Adrenal gland (tissue), 12 donors: ENCODE results near the gene ACAN. TPM values are rescaled to one million over a fixed set of nuclear protein-coding genes. Genes with fewer than 3 reads are reported as not detected.

ENCODE experiments used
- DNase-seq, 7 donors: peaks; one replicate each; pipeline ENCODE4 v3.0.0-alpha.2; 2019 to 2020
- H3K27ac ChIP-seq, 5 donors: fragments of 200-600 bp; sonication (generic) in 4 of 5; 1 replicate in 3 of 5; 2 replicates in 2 of 5; pipeline versions ENCODE4 v1.5.1 to v1.8.0; 2016 to 2020; ENCODE audit warnings: mild to moderate bottlenecking in 1 of 5
- H3K27me3 ChIP-seq: fragments of 200-600 bp; 2 replicates; pipeline ENCODE4 v1.8.0; 2021
- H3K36me3 ChIP-seq, 2 donors: fragments of 200-600 bp; replicated peaks in 1 of 2; 1 replicate in 1 of 2; 2 replicates in 1 of 2; pipeline versions ENCODE4 v1.5.1 to v1.8.0; 2018 to 2022
- H3K4me1 ChIP-seq, 2 donors: fragments of 200-600 bp; replicated peaks in 1 of 2; 1 replicate in 1 of 2; 2 replicates in 1 of 2; pipeline versions ENCODE4 v1.5.1 to v1.8.0; 2018 to 2021
- H3K4me3 ChIP-seq, 4 donors: fragments of 200-600 bp; sonication (generic) in 3 of 4; one replicate each; pipeline ENCODE4 v1.5.1; 2016 to 2018
- H3K9me3 ChIP-seq, 3 donors: fragments of 200-600 bp; sonication (generic) in 1 of 3; replicated peaks in 1 of 3; 1 replicate in 2 of 3; 2 replicates in 1 of 3; pipeline versions ENCODE4 v1.5.1 to v1.8.0; 2016 to 2021
- POLR2A ChIP-seq, 2 donors: fragments of 450-650 bp; IDR thresholded peaks; one replicate each; pipeline ENCODE4 v1.6.1; 2017; ENCODE audit warnings: antibody characterized with exemption in 2 of 2, mild to moderate bottlenecking in 2 of 2, moderate library complexity in 1 of 2
- WGBS, 4 donors: extraction: QIAGEN DNeasy Blood & Tissue Kit in 2 of 4; methylation state at CpG; one replicate each; pipeline versions ENCODE4 v1.1.5 to v1.1.7; 2013 to 2017; 5-methylcytosine and 5-hydroxymethylcytosine counted together
- intact Hi-C, 2 donors: fragments of 100-400 bp; cut with DNase I; formaldehyde crosslinking; loops; one replicate each; pipeline versions ENCODE4 v1.14.1 to v1.15.0; 2022 to 2023
- polyA plus RNA-seq, 3 donors: library from polyadenylated mRNA; stranded (reverse); fragments of 200-250 nt in 2 of 3; fragments of 350-450 nt in 1 of 3; fragmentation: Illumina TruSeq in 1 of 3; extraction: RNeasy Lipid Tissue Mini Kit (QIAGEN cat#74804) in 1 of 3; gene quantifications; one replicate each; pipeline ENCODE4 v1.2.3, GENCODE V29; 2013 to 2014
- total RNA-seq, 9 donors: library from RNA; depleted of rRNA in 4 of 9; stranded (reverse); fragments of >200 nt in 4 of 9; fragments of 120-200 nt in 1 of 9; fragmentation: NEBNext Ultra II Directional in 1 of 9; extraction: Animal tissue kit (Norgen Biotek cat#: 25700) in 1 of 9; gene quantifications; one replicate each; pipeline versions ENCODE4 v1.1.0 to v1.2.4, GENCODE V29; 2013 to 2023
- TF ChIP-seq, protein P1 (sequence below), 6 experiments: fragments of 450-650 bp in 4 of 6; fragments of 200-600 bp in 2 of 6; sonication (generic) in 1 of 6; IDR thresholded peaks; 1 replicate in 5 of 6; 2 replicates in 1 of 6; pipeline versions ENCODE4 v1.5.1 to v1.8.0; 2016 to 2021; ENCODE audit warnings: antibody characterized with exemption in 6 of 6, mild to moderate bottlenecking in 2 of 6, moderate library complexity in 1 of 6
- donor health status: healthy with polysubstance abuse.
- donor health status: Bipolar disorder and iron deficiency.
- donor health status: DM: yes; HTN: yes; CAD: no.
- donor health status: DM: no; HTN: no; CAD: no.
- donor health status: DM: no; HTN: no; CAD: no.
- donor health status: DM: yes; HTN: yes; CAD: no.

ACAN gene
- total and polyA plus RNA-seq, 12 donors = 0.04 to 2.4 (median 0.42) TPM

GRCh38 chr15:88788036-88788435 is 15.2 kb upstream of the ACAN start:
- no peaks in the 10 kb centered on the region for H3K27me3 ChIP-seq
- H3K4me3 ChIP-seq = no peak overlapping the region
- 56 to 100% (median 74%) methylated on average over 1 to 3 of the region's 3 CpGs for WGBS, 4 donors
- no peaks in the 10 kb centered on the region for H3K36me3 ChIP-seq
- H3K4me1 ChIP-seq = no peaks in the 10 kb centered on the region
- TF ChIP-seq, protein P1, sequence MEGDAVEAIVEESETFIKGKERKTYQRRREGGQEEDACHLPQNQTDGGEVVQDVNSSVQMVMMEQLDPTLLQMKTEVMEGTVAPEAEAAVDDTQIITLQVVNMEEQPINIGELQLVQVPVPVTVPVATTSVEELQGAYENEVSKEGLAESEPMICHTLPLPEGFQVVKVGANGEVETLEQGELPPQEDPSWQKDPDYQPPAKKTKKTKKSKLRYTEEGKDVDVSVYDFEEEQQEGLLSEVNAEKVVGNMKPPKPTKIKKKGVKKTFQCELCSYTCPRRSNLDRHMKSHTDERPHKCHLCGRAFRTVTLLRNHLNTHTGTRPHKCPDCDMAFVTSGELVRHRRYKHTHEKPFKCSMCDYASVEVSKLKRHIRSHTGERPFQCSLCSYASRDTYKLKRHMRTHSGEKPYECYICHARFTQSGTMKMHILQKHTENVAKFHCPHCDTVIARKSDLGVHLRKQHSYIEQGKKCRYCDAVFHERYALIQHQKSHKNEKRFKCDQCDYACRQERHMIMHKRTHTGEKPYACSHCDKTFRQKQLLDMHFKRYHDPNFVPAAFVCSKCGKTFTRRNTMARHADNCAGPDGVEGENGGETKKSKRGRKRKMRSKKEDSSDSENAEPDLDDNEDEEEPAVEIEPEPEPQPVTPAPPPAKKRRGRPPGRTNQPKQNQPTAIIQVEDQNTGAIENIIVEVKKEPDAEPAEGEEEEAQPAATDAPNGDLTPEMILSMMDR (IDR thresholded peaks at IDR 0.05) = no peak
- no peak for TF ChIP-seq POLR2A (IDR thresholded peaks at IDR 0.05)
- H3K27ac ChIP-seq = no peak overlapping the region
- no peak for DNase-seq
- intact Hi-C loops = no loop called here
- no peaks in the 10 kb centered on the region for H3K9me3 ChIP-seq

DNA sequence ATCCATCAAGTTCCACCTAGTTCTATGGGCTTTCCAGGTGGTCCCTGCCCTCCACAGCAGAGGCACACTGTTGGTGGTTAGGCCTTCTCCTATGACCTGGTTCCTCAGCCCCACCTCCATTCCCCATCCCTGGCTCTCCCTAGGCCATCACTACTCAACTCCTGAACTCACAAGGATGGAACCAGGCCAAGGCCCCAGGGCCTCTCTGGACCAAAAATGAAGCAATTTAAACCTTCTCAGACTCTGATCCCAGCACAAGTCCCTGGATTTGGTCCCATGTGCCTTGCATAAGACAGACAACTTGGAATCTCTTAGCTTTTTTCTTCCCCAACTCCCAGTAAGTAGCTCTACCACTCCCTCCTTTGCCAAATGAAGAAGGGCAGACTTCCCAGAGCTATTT is 14.4 kb upstream of the ACAN start:
- intact Hi-C loops = no loop called here
- Histone ChIP-seq H3K27me3 (no peaks in the 10 kb centered on the region), H3K27ac (no peak overlapping the region), H3K9me3 (no peaks in the 10 kb centered on the region), H3K4me1 (no peaks in the 10 kb centered on the region), H3K36me3 (no peaks in the 10 kb centered on the region), H3K4me3 (no peak overlapping the region)
- no peak for DNase-seq
- no peak for TF ChIP-seq POLR2A (IDR thresholded peaks at IDR 0.05)
- TF ChIP-seq, protein P1 (IDR thresholded peaks at IDR 0.05) = no peak

DNA sequence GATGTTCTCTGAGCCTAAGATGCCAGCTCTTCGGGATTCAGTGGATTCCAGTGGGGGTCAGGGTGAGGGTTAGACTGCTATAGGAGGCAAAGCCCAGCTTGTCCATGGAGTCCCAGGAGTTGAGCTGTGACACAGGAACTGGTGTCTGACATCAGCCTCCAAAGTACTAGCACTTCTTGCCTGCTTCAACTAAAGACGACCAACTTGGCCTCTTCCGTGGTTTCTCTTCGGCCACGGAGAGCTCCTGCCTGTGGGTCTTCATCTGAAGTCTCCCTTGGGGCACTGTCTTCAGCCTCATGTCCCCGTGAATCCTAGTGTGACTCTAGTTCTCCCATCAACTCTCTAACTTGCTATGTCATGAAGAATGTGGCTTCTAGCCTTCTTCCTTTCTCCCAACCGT is 12.8 kb upstream of the ACAN start:
- WGBS, 4 donors = 76 to 87% (median 79%) methylated on average over 7 of the region's 7 CpGs
- no peaks in the 10 kb centered on the region for H3K36me3 ChIP-seq
- TF ChIP-seq, protein P1 (IDR thresholded peaks at IDR 0.05) = no peak
- TF ChIP-seq POLR2A (IDR thresholded peaks at IDR 0.05) = no peak
- H3K4me3 ChIP-seq = no peak overlapping the region
- intact Hi-C loops = no loop called here
- DNase-seq = no peak
- no peaks in the 10 kb centered on the region for H3K4me1 ChIP-seq
- no peak overlapping the region for H3K27ac ChIP-seq
- peaks cover 8% of the 10 kb centered on the region for H3K27me3 ChIP-seq
- H3K9me3 ChIP-seq = no peaks in the 10 kb centered on the region

- TF ChIP-seq, protein P1 (IDR thresholded peaks at IDR 0.05) = no peak
- no peak for TF ChIP-seq POLR2A (IDR thresholded peaks at IDR 0.05)
- no peaks in the 10 kb centered on the region for H3K36me3 ChIP-seq
- intact Hi-C loops = no loop called here
- 78 to 87% (median 85%) methylated on average over 1 of the region's 1 CpG for WGBS, 4 donors
- peaks cover 10% of the 10 kb centered on the region for H3K27me3 ChIP-seq
- no peaks in the 10 kb centered on the region for H3K4me1 ChIP-seq
- no peak overlapping the region for H3K27ac ChIP-seq
- H3K4me3 ChIP-seq = no peak overlapping the region
- no peak for DNase-seq
- no peaks in the 10 kb centered on the region for H3K9me3 ChIP-seq
Observed at GRCh38 chr15:88791637-88792036, 11.6 kb upstream of the ACAN start.
